ENCODE data around the gene MYO10. TPM values are rescaled to one million over a fixed set of nuclear protein-coding genes. Genes with fewer than 3 reads are reported as not detected.

The MYO10 gene
- total RNA-seq, 1 experiment from 2014 or later = 89.8 TPM

DNA sequence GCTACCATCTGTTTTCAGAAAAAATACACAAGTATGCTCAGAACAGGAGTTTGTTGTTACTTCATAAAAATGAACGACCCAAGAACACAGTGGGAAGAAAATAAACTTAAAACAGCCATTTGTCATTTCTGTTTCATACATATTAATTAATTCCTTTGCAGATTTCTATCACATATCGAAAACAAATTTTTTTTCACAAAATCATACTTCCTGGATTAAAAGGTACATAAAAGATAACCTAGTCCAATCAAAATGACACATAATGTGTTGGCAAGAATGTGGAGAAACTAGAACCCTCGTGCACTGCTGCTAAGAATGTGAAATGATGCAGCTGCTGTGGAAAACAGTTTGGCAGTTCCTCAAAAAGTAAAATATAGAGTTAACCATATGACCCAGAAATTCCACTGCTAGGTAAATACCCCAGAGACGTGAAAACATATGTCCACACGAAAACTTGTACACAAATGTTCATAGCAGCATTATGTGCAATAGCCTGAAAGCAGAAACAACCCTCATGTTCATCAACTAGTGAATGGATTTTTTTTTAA, 46.0 kb downstream of the MYO10 start:
- ChIA-PET POLR2A (no interaction called here), CTCF (no interaction called here)
- H3K36me3 Mint-ChIP-seq = no peaks in the 10 kb centered on the region; the same call in 1 of the 2 replicates
- DNase-seq (ENCODE audit: low spot score) (no peak), ATAC-seq (no peak)
- TF ChIP-seq IRF2 (CRISPR knock-in tag; IDR thresholded peaks at IDR 0.05; ENCODE audit: borderline replicate concordance, low read depth) = no peak
- TF ChIP-seq GTF2I (CRISPR knock-in tag; conservative IDR thresholded peaks at IDR 0.05) = no peak
- TF ChIP-seq, protein P1, sequence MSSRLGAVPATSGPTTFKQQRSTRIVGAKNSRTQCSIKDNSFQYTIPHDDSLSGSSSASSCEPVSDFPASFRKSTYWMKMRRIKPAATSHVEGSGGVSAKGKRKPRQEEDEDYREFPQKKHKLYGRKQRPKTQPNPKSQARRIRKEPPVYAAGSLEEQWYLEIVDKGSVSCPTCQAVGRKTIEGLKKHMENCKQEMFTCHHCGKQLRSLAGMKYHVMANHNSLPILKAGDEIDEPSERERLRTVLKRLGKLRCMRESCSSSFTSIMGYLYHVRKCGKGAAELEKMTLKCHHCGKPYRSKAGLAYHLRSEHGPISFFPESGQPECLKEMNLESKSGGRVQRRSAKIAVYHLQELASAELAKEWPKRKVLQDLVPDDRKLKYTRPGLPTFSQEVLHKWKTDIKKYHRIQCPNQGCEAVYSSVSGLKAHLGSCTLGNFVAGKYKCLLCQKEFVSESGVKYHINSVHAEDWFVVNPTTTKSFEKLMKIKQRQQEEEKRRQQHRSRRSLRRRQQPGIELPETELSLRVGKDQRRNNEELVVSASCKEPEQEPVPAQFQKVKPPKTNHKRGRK (CRISPR knock-in tag; IDR thresholded peaks at IDR 0.05; ENCODE audit: borderline replicate concordance) = no peak
- TF ChIP-seq, protein P2, sequence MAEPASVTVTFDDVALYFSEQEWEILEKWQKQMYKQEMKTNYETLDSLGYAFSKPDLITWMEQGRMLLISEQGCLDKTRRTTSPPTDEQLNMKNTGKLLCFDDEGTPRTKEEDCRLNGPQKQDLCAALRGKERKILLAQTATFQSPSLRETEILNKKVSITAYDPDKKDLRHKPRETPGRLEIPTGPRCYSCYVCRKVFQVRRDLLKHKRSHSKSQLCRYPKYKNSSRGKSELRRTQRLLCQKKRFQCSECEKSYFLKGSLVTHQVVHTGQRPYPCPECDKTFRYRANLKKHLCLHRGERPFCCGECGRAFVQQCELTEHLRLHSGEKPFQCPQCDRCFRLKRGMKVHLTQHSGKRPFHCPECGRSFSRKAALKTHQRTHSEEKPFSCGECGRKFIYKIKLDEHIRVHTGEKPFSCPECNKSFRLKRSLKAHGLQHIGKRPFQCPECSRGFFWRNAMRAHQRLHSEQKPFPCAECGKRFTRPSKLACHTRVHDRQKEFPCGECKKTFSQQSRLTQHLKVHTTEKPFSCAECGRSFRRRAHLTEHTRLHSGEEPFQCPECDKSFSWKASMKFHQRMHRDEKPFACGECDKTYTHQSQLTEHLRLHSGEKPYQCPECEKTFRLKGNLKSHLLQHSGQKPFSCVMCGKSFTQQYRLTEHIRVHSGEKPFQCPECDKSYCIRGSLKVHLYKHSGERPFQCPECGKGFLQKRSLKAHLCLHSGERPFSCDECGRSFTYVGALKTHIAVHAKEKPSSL (CRISPR knock-in tag; conservative IDR thresholded peaks at IDR 0.05) = no peak
- no peak for TF ChIP-seq MYBL2 (CRISPR knock-in tag; IDR thresholded peaks at IDR 0.05)
- TF ChIP-seq, protein P3, sequence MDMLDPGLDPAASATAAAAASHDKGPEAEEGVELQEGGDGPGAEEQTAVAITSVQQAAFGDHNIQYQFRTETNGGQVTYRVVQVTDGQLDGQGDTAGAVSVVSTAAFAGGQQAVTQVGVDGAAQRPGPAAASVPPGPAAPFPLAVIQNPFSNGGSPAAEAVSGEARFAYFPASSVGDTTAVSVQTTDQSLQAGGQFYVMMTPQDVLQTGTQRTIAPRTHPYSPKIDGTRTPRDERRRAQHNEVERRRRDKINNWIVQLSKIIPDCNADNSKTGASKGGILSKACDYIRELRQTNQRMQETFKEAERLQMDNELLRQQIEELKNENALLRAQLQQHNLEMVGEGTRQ (CRISPR knock-in tag; IDR thresholded peaks at IDR 0.05) = no peak
- TF ChIP-seq ZNF121 (CRISPR knock-in tag; IDR thresholded peaks at IDR 0.05) = no peak
- TF ChIP-seq, protein P4, sequence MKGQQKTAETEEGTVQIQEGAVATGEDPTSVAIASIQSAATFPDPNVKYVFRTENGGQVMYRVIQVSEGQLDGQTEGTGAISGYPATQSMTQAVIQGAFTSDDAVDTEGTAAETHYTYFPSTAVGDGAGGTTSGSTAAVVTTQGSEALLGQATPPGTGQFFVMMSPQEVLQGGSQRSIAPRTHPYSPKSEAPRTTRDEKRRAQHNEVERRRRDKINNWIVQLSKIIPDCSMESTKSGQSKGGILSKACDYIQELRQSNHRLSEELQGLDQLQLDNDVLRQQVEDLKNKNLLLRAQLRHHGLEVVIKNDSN (CRISPR knock-in tag; IDR thresholded peaks at IDR 0.05) = no peak
- TF ChIP-seq, protein P5, sequence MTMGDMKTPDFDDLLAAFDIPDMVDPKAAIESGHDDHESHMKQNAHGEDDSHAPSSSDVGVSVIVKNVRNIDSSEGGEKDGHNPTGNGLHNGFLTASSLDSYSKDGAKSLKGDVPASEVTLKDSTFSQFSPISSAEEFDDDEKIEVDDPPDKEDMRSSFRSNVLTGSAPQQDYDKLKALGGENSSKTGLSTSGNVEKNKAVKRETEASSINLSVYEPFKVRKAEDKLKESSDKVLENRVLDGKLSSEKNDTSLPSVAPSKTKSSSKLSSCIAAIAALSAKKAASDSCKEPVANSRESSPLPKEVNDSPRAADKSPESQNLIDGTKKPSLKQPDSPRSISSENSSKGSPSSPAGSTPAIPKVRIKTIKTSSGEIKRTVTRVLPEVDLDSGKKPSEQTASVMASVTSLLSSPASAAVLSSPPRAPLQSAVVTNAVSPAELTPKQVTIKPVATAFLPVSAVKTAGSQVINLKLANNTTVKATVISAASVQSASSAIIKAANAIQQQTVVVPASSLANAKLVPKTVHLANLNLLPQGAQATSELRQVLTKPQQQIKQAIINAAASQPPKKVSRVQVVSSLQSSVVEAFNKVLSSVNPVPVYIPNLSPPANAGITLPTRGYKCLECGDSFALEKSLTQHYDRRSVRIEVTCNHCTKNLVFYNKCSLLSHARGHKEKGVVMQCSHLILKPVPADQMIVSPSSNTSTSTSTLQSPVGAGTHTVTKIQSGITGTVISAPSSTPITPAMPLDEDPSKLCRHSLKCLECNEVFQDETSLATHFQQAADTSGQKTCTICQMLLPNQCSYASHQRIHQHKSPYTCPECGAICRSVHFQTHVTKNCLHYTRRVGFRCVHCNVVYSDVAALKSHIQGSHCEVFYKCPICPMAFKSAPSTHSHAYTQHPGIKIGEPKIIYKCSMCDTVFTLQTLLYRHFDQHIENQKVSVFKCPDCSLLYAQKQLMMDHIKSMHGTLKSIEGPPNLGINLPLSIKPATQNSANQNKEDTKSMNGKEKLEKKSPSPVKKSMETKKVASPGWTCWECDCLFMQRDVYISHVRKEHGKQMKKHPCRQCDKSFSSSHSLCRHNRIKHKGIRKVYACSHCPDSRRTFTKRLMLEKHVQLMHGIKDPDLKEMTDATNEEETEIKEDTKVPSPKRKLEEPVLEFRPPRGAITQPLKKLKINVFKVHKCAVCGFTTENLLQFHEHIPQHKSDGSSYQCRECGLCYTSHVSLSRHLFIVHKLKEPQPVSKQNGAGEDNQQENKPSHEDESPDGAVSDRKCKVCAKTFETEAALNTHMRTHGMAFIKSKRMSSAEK (CRISPR knock-in tag; IDR thresholded peaks at IDR 0.05; ENCODE audit: borderline replicate concordance) = no peak
- TF ChIP-seq ZNF671 (CRISPR knock-in tag; IDR thresholded peaks at IDR 0.05) = no peak
- peaks cover 6% of the 10 kb centered on the region; the same call in 1 of the 2 replicates for H3K9me3 Mint-ChIP-seq
- H3K4me1 Mint-ChIP-seq = peaks cover 69% of the 10 kb centered on the region
- H3K4me3 Mint-ChIP-seq = no peak overlapping the region
- H3K27me3 Mint-ChIP-seq (ENCODE audit: low read depth) = no peaks in the 10 kb centered on the region
- peak overlapping the region; percentile 69 for H3K27ac Mint-ChIP-seq

DNA sequence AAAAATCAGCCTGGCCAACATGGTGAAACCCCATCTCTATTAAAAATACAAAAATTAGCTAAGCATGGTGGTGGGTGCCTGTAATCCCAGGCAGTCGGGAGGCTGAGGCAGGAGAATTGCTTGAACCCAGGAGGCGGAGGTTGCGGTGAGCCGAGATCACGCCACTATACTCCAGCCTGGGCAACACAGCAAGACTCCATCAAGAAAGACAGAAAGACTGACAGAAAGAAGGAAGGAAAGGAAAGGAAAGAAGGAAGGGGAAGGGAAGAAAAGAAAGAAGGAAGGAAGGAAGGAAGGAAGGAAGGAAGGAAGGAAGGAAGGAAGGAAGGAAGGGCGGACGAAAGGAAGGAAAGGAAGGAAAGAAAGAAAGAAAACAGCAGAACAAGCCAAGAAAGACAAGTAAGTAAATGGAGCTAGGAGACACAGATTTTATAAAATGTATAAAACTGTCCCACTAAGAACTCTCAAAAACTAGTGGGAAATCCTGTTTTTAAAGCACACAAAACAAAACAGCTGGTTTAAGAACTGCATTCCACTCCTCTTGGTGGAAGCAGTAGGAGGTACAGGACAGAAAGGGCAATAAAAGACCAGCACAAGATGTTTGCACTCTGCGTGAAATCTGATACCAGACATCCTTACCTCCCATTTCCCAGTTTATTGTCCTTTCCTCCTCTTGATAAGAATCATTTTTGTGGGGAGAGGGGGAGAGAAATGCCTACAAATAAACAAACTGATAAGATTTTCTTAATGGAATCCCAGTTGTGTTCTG, 46.7 kb downstream of the MYO10 start:
- DNase-seq (ENCODE audit: low spot score) (no peak), ATAC-seq (no peak)
- no peaks in the 10 kb centered on the region; the same call in 1 of the 2 replicates for H3K36me3 Mint-ChIP-seq
- no peak overlapping the region for H3K4me3 Mint-ChIP-seq
- H3K9me3 Mint-ChIP-seq = peaks cover 6% of the 10 kb centered on the region; the same call in 1 of the 2 replicates
- CTCF ChIA-PET = no interaction called here
- H3K27ac Mint-ChIP-seq = peak overlapping the region; percentile 28
- POLR2A ChIA-PET = no interaction called here
- no peaks in the 10 kb centered on the region for H3K27me3 Mint-ChIP-seq (ENCODE audit: low read depth)
- H3K4me1 Mint-ChIP-seq = peaks cover 69% of the 10 kb centered on the region
- TF ChIP-seq NR3C1 (CRISPR knock-in tag; conservative IDR thresholded peaks at IDR 0.05; ENCODE audit: low read depth) (no peak), ZNF263 (CRISPR knock-in tag; IDR thresholded peaks at IDR 0.05; ENCODE audit: low read depth) (no peak), ZNF121 (CRISPR knock-in tag; IDR thresholded peaks at IDR 0.05) (peak; percentile 98)
- TF ChIP-seq, protein P6, sequence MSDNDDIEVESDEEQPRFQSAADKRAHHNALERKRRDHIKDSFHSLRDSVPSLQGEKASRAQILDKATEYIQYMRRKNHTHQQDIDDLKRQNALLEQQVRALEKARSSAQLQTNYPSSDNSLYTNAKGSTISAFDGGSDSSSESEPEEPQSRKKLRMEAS (CRISPR knock-in tag; IDR thresholded peaks at IDR 0.05) = no peak
- TF ChIP-seq, protein P7, sequence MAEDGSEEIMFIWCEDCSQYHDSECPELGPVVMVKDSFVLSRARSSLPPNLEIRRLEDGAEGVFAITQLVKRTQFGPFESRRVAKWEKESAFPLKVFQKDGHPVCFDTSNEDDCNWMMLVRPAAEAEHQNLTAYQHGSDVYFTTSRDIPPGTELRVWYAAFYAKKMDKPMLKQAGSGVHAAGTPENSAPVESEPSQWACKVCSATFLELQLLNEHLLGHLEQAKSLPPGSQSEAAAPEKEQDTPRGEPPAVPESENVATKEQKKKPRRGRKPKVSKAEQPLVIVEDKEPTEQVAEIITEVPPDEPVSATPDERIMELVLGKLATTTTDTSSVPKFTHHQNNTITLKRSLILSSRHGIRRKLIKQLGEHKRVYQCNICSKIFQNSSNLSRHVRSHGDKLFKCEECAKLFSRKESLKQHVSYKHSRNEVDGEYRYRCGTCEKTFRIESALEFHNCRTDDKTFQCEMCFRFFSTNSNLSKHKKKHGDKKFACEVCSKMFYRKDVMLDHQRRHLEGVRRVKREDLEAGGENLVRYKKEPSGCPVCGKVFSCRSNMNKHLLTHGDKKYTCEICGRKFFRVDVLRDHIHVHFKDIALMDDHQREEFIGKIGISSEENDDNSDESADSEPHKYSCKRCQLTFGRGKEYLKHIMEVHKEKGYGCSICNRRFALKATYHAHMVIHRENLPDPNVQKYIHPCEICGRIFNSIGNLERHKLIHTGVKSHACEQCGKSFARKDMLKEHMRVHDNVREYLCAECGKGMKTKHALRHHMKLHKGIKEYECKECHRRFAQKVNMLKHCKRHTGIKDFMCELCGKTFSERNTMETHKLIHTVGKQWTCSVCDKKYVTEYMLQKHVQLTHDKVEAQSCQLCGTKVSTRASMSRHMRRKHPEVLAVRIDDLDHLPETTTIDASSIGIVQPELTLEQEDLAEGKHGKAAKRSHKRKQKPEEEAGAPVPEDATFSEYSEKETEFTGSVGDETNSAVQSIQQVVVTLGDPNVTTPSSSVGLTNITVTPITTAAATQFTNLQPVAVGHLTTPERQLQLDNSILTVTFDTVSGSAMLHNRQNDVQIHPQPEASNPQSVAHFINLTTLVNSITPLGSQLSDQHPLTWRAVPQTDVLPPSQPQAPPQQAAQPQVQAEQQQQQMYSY (CRISPR knock-in tag; IDR thresholded peaks at IDR 0.05) = no peak
